ENCODE measurements around the gene ITIH5.

The ITIH5 gene

GRCh38 chr10:7596356-7596755, 70.4 kb downstream of the ITIH5 start:
- H3K4me3 ChIP-seq (ENCODE audit: low read length) = no peak overlapping the region
- no peak for DNase-seq (ENCODE audit: low read depth, low spot score)

GRCh38 chr10:7593905-7594304, 72.9 kb downstream of the ITIH5 start:
- H3K4me3 ChIP-seq (ENCODE audit: low read length) = no peak overlapping the region
- no peak for DNase-seq (ENCODE audit: low read depth, low spot score)

GRCh38 chr10:7593063-7593462, 73.7 kb downstream of the ITIH5 start:
- H3K4me3 ChIP-seq (ENCODE audit: low read length) = no peak overlapping the region
- no peak for DNase-seq (ENCODE audit: low read depth, low spot score)

- no peak for DNase-seq (ENCODE audit: low read depth, low spot score)
- H3K4me3 ChIP-seq (ENCODE audit: low read length) = no peak overlapping the region
These were observed 74.1 kb downstream of the ITIH5 start for GRCh38 chr10:7592627-7593026.

- no peak overlapping the region for H3K4me3 ChIP-seq (ENCODE audit: low read length)
- DNase-seq (ENCODE audit: low read depth, low spot score) = peak; percentile 72
These were observed 76.5 kb downstream of the ITIH5 start for GRCh38 chr10:7590271-7590670.

- no peak for DNase-seq (ENCODE audit: low read depth, low spot score)
These were observed 77.0 kb downstream of the ITIH5 start for GRCh38 chr10:7589748-7590147.

GRCh38 chr10:7587865-7588188, 78.9 kb downstream of the ITIH5 start:
- no peak overlapping the region for H3K4me3 ChIP-seq (ENCODE audit: low read length)
- DNase-seq (ENCODE audit: low read depth, low spot score) = no peak

More at GRCh38 chr10:7589748-7590147, 77.0 kb downstream of the ITIH5 start:
- no peak overlapping the region for H3K4me3 ChIP-seq (ENCODE audit: low read length)

- no peak overlapping the region for H3K4me3 ChIP-seq (ENCODE audit: low read length)
- DNase-seq (ENCODE audit: low read depth, low spot score) = no peak
These were observed 79.5 kb downstream of the ITIH5 start for GRCh38 chr10:7587168-7587864.

GRCh38 chr10:7585228-7585627, 81.5 kb downstream of the ITIH5 start:
- no peak for DNase-seq (ENCODE audit: low read depth, low spot score)
- no peak overlapping the region for H3K4me3 ChIP-seq (ENCODE audit: low read length)

- no peak overlapping the region for H3K4me3 ChIP-seq (ENCODE audit: low read length)
- no peak for DNase-seq (ENCODE audit: low read depth, low spot score)
These were observed 83.1 kb downstream of the ITIH5 start for GRCh38 chr10:7583626-7584025.

GRCh38 chr10:7580520-7580919, 86.2 kb downstream of the ITIH5 start:
- no peak for DNase-seq (ENCODE audit: low read depth, low spot score)
- no peak overlapping the region for H3K4me3 ChIP-seq (ENCODE audit: low read length)

GRCh38 chr10:7579681-7580080, 87.1 kb downstream of the ITIH5 start:
- H3K4me3 ChIP-seq (ENCODE audit: low read length) = no peak overlapping the region
- no peak for DNase-seq (ENCODE audit: low read depth, low spot score)

- H3K4me3 ChIP-seq (ENCODE audit: low read length) = no peak overlapping the region
- DNase-seq (ENCODE audit: low read depth, low spot score) = no peak
These were observed 89.2 kb downstream of the ITIH5 start for GRCh38 chr10:7577579-7577978.

- no peak overlapping the region for H3K4me3 ChIP-seq (ENCODE audit: low read length)
- no peak for DNase-seq (ENCODE audit: low read depth, low spot score)
These were observed 89.6 kb downstream of the ITIH5 start for GRCh38 chr10:7577176-7577575.

- no peak overlapping the region for H3K4me3 ChIP-seq (ENCODE audit: low read length)
- no peak for DNase-seq (ENCODE audit: low read depth, low spot score)
These were observed 90.4 kb downstream of the ITIH5 start for GRCh38 chr10:7576340-7576739.

- H3K4me3 ChIP-seq (ENCODE audit: low read length) = no peak overlapping the region
- DNase-seq (ENCODE audit: low read depth, low spot score) = no peak
These were observed 94.4 kb downstream of the ITIH5 start for GRCh38 chr10:7572391-7572790.

- no peak overlapping the region for H3K4me3 ChIP-seq (ENCODE audit: low read length)
- DNase-seq (ENCODE audit: low read depth, low spot score) = no peak
These were observed 94.8 kb downstream of the ITIH5 start for GRCh38 chr10:7571981-7572380.

GRCh38 chr10:7567911-7568620, 98.7 kb downstream of the ITIH5 start:
- H3K4me3 ChIP-seq (ENCODE audit: low read length) = no peak overlapping the region
- DNase-seq (ENCODE audit: low read depth, low spot score) = no peak

- no peak overlapping the region for H3K4me3 ChIP-seq (ENCODE audit: low read length)
- DNase-seq (ENCODE audit: low read depth, low spot score) = no peak
These were observed 99.9 kb downstream of the ITIH5 start for GRCh38 chr10:7566891-7567290.

GRCh38 chr10:7565871-7566270, 100.9 kb downstream of the ITIH5 start:
- DNase-seq (ENCODE audit: low read depth, low spot score) = no peak
- no peak overlapping the region for H3K4me3 ChIP-seq (ENCODE audit: low read length)

- no peak overlapping the region for H3K4me3 ChIP-seq (ENCODE audit: low read length)
- DNase-seq (ENCODE audit: low read depth, low spot score) = no peak
These were observed 103.0 kb downstream of the ITIH5 start for GRCh38 chr10:7563770-7564169.
